Muscle of leg (tissue), 11 donors: Measurements from ENCODE around the gene NOTCH3. TPM values are rescaled to one million over a fixed set of nuclear protein-coding genes. Genes with fewer than 3 reads are reported as not detected.

Experiments
- DNase-seq: peaks from one replicate; pipeline ENCODE4 v3.0.0; 2013
- H3K27ac ChIP-seq: one replicate; pipeline ENCODE4 v1.5.1; 2013; ENCODE audit warnings: mild to moderate bottlenecking, low read length, control low read depth
- H3K27me3 ChIP-seq: one replicate; pipeline ENCODE4 v1.6.1; 2013; ENCODE audit warnings: low read length; ENCODE audit not compliant: control insufficient read depth, insufficient read depth
- H3K36me3 ChIP-seq: one replicate; pipeline ENCODE4 v1.6.1; 2013; ENCODE audit warnings: low read length; ENCODE audit not compliant: control insufficient read depth, insufficient read depth
- H3K4me1 ChIP-seq: one replicate; pipeline ENCODE4 v1.6.1; 2013; ENCODE audit warnings: low read length; ENCODE audit not compliant: control insufficient read depth, insufficient read depth
- H3K4me3 ChIP-seq: one replicate; pipeline ENCODE4 v1.5.1; 2013; ENCODE audit warnings: low read length, control low read depth
- H3K9me3 ChIP-seq: replicated peaks from 2 replicates; pipeline ENCODE4 v1.6.1; 2013; ENCODE audit warnings: low read depth, low read length; ENCODE audit not compliant: control insufficient read depth
- WGBS: methylation state at CpG from one replicate; pipeline ENCODE4 v1.1.5; 2013; ENCODE audit warnings: missing lambda C conversion rate; ENCODE audit not compliant: insufficient coverage; 5-methylcytosine and 5-hydroxymethylcytosine counted together
- polyA plus RNA-seq, 8 donors: library from polyadenylated mRNA; unstranded; fragments of 120-200 nt; gene quantifications; one replicate each; pipeline versions ENCODE4 v1.2.1 to v1.2.3, GENCODE V29; 2013; ENCODE audit warnings: inconsistent platforms in 1 of 8, low replicate concordance in 1 of 8; ENCODE audit not compliant: insufficient read length in 8 of 8, insufficient read depth in 1 of 8
- total RNA-seq: library from RNA; stranded (reverse); fragments of 120-200 nt; gene quantifications from one replicate; pipeline ENCODE4 v1.2.4, GENCODE V29; 2013

NOTCH3 gene
- total and polyA plus RNA-seq, 9 donors = 63.1 to 241 (median 181) TPM

GRCh38 chr19:15236886-15237285 lies 36.1 kb upstream of the NOTCH3 start:
- DNase-seq = no peak
- H3K9me3 ChIP-seq = no peaks in the 10 kb centered on the region
- no peak overlapping the region for H3K27ac ChIP-seq
- peaks cover 10% of the 10 kb centered on the region for H3K27me3 ChIP-seq
- peaks cover 54% of the 10 kb centered on the region for H3K36me3 ChIP-seq
- no CpG with 5 or more reads among the region's 9 CpGs for WGBS
- H3K4me1 ChIP-seq = peaks cover 30% of the 10 kb centered on the region
- no peak overlapping the region for H3K4me3 ChIP-seq

GRCh38 chr19:15235781-15236180 lies 35.0 kb upstream of the NOTCH3 start:
- peaks cover 25% of the 10 kb centered on the region for H3K4me1 ChIP-seq
- no peak for DNase-seq
- H3K9me3 ChIP-seq = no peaks in the 10 kb centered on the region
- WGBS = 100% methylated on average over 1 of the region's 2 CpGs
- peaks cover 51% of the 10 kb centered on the region for H3K36me3 ChIP-seq
- H3K27ac ChIP-seq = no peak overlapping the region
- H3K27me3 ChIP-seq = peaks cover 19% of the 10 kb centered on the region
- no peak overlapping the region for H3K4me3 ChIP-seq

DNA sequence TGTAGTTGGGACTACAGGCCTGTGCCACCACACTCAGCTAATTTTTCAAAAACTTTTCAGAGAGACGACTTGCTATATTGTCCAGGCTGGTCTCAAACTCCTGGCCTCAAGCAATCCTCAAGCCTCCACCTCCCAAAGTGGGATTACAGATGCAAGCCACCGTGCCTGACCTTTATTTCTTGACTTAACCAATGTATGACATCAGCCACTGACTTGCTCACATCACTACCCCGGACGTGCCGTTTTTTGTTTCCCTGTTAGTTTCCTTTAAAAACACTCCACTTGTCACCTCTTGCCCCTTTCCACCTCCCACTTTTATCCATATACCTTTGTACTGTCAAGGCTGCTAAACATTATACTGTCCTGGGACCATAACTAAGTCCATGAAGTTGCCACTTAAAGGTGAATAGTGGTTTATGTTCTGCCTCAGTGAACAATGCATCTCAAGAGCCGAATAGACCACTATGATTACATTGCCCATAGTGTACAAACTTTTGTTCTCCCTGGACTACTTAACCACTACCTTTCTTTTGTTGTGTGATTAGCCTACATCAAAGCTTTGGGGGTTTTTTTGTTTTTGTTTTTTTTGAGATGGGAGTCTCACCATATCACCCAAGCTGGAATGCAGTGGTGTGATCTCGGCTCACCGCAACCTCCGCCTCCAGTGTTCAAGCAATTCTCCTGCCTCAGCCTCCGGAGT lies 33.8 kb upstream of the NOTCH3 start:
- H3K4me1 ChIP-seq = peaks cover 13% of the 10 kb centered on the region
- 60% methylated on average over 5 of the region's 10 CpGs for WGBS
- no peak for DNase-seq

GRCh38 chr19:15231271-15231670 lies 30.5 kb upstream of the NOTCH3 start:
- Histone ChIP-seq H3K27ac (no peak overlapping the region), H3K4me3 (no peak overlapping the region), H3K9me3 (no peaks in the 10 kb centered on the region), H3K27me3 (peaks cover 19% of the 10 kb centered on the region), H3K36me3 (peaks cover 9% of the 10 kb centered on the region), H3K4me1 (peaks cover 23% of the 10 kb centered on the region)
- peak; percentile 5 for DNase-seq
- 91% methylated on average over 6 of the region's 10 CpGs for WGBS

More for the DNA sequence above, 33.8 kb upstream of the NOTCH3 start:
- H3K9me3 ChIP-seq = no peaks in the 10 kb centered on the region
- H3K27ac ChIP-seq = no peak overlapping the region
- H3K27me3 ChIP-seq = peaks cover 19% of the 10 kb centered on the region
- no peak overlapping the region for H3K4me3 ChIP-seq
- peaks cover 39% of the 10 kb centered on the region for H3K36me3 ChIP-seq

DNA sequence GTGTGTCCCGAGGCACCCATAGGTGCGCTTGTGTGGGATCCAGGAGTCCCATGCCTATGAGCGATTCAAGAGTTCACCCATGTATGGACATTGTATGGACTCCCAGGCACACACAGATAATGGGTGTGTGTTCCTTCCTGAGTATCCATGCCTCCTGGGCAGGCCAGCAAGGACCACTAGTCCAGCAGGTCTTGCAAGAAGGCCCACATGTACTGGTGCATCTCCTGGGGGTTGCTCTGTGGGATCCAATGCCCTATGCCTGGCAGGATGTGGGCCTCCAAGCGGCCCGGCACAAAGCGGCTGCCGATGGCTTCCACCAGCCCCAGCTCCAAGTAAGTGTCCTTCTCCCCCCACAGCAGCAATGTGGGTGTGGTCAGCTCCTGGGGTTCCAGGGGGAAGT lies 26.5 kb upstream of the NOTCH3 start:
- H3K27ac ChIP-seq = peak overlapping the region; percentile 29
- no peak for DNase-seq
- 81% methylated on average over 3 of the region's 7 CpGs for WGBS
- H3K36me3 ChIP-seq = no peaks in the 10 kb centered on the region
- no peak overlapping the region for H3K4me3 ChIP-seq
- no peaks in the 10 kb centered on the region for H3K9me3 ChIP-seq
- H3K27me3 ChIP-seq = peaks cover 12% of the 10 kb centered on the region
- peaks cover 39% of the 10 kb centered on the region for H3K4me1 ChIP-seq

DNA sequence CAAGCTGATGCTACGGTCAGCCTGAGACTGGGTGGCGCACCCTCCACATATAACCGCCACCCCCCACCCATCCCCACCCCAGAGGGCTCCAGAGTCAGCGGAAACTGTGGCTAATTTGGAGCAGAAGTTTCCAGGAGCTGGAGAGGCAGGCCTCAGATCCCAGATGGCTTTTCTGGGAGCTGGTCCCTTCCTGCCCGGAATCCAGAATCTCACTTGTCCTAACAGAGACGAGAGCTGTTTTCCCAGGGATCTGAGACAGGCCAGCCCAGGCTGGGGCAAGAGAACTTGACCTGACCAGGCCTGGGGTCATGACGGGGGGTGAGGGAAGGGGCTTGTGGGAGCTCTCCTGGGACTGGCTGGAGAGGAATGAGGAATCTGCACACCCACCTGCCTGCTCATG lies 25.0 kb upstream of the NOTCH3 start:
- DNase-seq = peak; percentile 88
- H3K36me3 ChIP-seq = no peaks in the 10 kb centered on the region
- H3K4me1 ChIP-seq = peaks cover 37% of the 10 kb centered on the region
- whole genome bisulfite sequencing = 45% methylated on average over 2 of the region's 7 CpGs
- no peak overlapping the region for H3K4me3 ChIP-seq
- H3K27ac ChIP-seq = peak overlapping the region; percentile 87
- peaks cover under 1% of the 10 kb centered on the region for H3K27me3 ChIP-seq
- H3K9me3 ChIP-seq = no peaks in the 10 kb centered on the region

- no peaks in the 10 kb centered on the region for H3K36me3 ChIP-seq
- 3% methylated on average over 47 of the region's 51 CpGs for WGBS
- peaks cover 41% of the 10 kb centered on the region for H3K4me1 ChIP-seq
These were observed 23.0 kb upstream of the NOTCH3 start for GRCh38 chr19:15223649-15224361.

DNA sequence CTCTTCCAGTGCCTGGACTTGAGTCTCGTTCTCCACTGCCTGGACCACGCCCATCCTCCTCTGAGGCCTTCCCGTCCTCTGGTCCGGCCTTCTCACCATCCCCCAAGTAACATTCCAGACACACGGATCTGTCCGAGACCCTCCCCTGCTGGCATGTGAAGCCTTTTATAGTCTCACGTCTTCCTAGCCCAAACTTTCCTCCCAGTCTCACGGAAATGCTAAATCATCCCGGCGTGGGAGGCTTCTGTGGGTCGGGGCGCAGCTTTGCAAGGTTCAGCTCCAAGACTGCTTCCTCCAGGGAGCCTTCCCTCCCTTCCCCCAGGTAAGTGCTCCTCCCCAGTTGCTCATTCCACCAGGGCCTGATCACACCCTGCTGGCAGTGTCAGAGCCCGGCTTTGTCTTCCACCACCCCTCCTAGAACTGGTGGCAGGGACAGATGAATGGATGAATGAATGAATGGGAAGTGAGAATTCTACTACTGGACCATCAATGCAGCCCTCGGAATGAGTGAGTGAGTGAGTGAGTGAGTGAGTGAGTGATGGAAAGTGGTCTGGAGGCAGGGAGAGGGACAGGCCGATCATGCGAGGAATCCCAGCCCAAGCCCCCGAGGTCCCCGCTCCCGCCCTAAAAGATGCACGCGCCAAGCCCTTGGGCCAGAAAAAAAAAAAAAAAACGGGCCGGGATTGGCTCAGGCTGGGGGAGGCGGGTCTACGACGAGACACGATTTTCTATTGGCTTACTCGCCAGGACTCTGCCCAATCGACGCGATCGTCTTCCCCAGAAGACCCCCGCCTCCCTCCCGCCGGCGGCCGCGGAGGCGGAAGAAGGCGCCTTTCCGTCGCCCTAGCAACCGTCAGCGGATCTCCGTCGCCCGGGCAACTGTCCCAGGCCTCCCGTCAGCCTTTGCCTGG lies 22.2 kb upstream of the NOTCH3 start:
- peak; percentile 99 for DNase-seq
- H3K9me3 ChIP-seq = no peaks in the 10 kb centered on the region
- no peaks in the 10 kb centered on the region for H3K27me3 ChIP-seq
- peak overlapping the region; percentile 57 for H3K4me3 ChIP-seq
- no peaks in the 10 kb centered on the region for H3K36me3 ChIP-seq
- H3K27ac ChIP-seq = peak overlapping the region; percentile 91
- under 1% methylated on average over 47 of the region's 48 CpGs for whole genome bisulfite sequencing
- peaks cover 41% of the 10 kb centered on the region for H3K4me1 ChIP-seq

More at GRCh38 chr19:15223649-15224361, 23.0 kb upstream of the NOTCH3 start:
- H3K27me3 ChIP-seq = no peaks in the 10 kb centered on the region
- peak overlapping the region; percentile 57 for H3K4me3 ChIP-seq
- peak overlapping the region; percentile 91 for H3K27ac ChIP-seq
- peak; percentile 63 for DNase-seq
- H3K9me3 ChIP-seq = no peaks in the 10 kb centered on the region

DNA sequence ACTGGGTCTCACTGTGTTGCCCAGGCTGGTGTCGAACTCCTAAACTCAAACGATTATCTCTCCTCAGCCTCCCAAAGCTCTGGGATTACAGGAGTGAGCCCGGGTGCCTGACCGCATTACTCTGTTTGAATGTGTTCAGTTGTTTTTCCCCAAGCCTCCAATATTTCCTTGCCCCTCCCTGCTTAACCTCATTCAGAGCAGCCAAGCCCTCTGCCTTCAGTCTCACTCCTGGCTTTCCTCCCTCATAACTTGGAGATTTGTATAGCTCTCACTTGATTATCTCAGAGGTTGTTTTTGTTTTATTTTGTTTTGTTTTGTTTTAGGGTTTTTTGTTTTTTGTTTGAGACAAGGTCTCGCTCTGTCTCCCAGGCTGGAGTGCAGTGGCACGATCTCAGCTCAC lies 20.0 kb upstream of the NOTCH3 start:
- H3K36me3 ChIP-seq = no peaks in the 10 kb centered on the region
- no peaks in the 10 kb centered on the region for H3K9me3 ChIP-seq
- no peaks in the 10 kb centered on the region for H3K27me3 ChIP-seq
- DNase-seq = peak; percentile 89
- peaks cover 28% of the 10 kb centered on the region for H3K4me1 ChIP-seq
- peak overlapping the region; percentile 23 for H3K27ac ChIP-seq
- no peak overlapping the region for H3K4me3 ChIP-seq
- WGBS = 56% methylated on average over 4 of the region's 6 CpGs

- Histone ChIP-seq H3K36me3 (no peaks in the 10 kb centered on the region), H3K9me3 (no peaks in the 10 kb centered on the region), H3K4me3 (no peak overlapping the region), H3K27me3 (no peaks in the 10 kb centered on the region), H3K27ac (no peak overlapping the region), H3K4me1 (peaks cover 29% of the 10 kb centered on the region)
- 50% methylated on average over 1 of the region's 7 CpGs for WGBS
- DNase-seq = no peak
These were observed 17.7 kb upstream of the NOTCH3 start for GRCh38 chr19:15218501-15218900.
